HG02973 (cell line): Measurements from ENCODE around the gene RILPL2.
"Not testable (repeated sequence)": the region's sequence is repeated elsewhere in the genome, so short reads cannot be mapped to it uniquely, and the experiment has no call there.

Experiments used
- ATAC-seq: cut with Tn5 transposase; IDR thresholded peaks from one replicate; pipeline ENCODE4 v1.9.1; 2021; ENCODE audit warnings: moderate library complexity; ENCODE audit not compliant: unreplicated experiment

RILPL2 gene

DNA sequence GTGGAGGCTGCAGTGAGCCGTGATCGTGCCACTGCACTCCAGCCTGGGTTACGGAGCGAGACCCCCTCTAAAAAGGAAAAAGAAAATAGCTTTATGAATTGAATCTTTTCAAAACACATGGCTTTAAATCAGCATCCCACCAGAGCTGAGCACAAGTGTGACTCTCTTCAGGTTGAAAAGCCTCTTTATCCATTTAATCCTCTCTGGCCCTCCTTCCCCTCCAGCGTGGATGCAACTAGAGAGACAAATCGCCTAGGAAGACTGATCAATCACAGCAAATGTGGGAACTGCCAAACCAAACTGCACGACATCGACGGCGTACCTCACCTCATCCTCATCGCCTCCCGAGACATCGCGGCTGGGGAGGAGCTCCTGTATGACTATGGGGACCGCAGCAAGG, 29.2 kb downstream of the RILPL2 start:
- not testable (repeated sequence) for ATAC-seq

DNA sequence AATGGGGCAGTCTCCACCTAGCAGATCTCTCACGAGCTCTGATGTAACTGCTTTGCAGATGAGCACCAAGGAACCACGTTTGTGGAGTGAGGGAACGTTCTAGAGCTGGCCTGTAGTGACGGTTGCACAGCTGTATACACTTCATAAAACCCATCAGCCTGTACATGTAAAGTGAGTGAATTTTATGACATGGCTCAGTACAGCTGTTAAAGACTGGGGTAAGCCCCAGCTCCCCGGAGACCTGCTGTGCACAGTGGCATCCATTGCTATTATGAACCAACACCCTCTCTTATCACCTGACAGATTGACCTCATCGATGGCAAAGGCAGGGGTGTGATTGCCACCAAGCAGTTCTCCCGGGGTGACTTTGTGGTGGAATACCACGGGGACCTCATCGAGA, 31.9 kb downstream of the RILPL2 start:
- no peak for ATAC-seq

DNA sequence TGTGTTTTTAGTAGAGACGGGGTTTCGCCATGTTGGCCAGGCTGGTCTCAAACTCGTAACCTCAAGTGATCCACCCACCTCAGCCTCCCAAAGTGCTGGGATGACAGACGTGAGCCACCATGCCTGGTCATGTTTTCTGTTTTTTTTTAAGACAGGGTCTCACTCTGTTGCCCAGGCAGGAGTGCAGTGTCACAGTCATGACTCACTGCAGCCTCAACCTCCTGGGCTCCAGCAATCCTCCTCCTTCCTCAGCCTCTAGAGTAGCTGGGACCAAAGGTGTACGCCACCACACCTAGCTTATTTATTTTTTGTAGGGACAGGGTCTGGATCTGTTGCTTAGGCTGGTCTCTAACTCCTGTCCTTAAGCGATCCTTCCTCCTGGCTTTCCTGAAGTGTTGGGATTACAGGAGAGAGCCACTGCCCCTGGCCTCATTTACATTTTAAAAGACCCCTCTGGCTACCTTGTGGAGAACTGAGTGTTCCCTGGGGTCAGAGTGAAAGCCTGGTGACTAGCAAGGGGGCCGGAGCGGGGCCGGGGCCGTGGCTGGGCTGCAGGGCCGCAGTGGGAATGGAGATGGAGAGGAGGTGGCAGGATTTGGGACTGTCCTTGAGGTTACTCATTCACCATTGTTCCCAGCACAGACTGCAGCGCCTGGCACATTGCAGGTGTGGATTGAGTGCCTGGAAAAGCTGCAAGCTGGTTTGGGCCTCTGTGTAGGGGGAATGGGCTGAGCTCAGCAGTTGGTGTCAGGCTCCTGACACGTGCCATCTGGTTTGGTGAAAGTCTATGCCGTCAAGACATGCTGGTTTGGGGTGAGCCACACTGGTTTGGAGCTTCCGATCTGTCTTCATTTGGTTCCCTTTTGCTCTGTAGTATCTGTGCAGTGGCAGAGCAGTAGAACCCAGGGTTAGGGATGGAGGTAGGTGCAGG, 34.5 kb downstream of the RILPL2 start:
- ATAC-seq: no peak

DNA sequence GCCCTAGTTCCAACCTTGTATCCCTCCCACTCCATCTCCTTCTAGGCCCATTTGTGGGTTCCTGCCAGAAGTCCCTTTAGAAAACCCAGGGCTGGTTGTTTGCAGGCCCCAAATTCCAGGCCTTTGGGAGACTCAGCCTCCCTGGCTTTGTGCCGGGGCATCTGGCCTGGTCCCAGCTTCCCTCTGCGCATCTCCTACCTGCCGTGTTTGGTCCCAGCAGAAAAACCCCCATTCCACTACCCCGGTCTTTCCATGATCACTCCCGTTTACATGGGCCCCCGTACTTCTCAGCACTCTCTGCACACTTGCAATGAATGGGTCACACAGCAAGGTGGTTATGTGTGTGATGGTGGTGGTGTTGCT, 37.2 kb downstream of the RILPL2 start:
- ATAC-seq: no peak

DNA sequence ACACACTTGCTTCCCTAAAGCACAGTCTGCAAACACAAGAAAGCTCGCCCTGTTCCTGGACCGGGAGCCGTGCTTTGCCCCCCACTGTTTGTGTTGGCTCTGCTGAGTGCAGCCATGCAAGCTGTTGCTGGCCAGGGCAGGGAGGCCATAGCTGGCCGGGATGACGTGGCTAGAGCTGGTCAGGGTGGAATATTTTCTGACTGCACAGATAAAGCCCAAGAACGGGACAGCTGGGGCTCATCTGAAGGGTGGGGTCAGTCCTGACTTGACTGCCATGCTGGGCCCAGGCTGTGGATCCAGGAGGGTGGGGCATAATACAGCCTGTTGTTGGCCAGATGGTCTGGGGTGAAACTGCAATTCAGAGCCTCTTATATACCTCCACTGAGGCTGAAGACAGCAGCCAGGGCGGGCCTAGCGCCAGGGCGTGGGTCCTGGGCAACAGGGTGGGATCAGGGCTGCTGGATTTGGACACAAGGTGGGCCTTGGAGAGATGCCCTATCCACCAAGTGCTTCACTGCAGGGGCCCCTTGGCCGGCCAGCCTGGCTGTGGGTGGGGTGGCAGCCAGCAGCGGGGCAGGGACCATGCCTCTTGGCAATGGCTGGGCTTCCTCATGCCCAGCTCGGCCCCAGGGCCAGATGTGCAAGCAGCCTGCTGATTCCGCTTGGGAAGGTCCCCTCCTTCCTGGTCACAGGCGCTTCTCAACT, 37.8 kb downstream of the RILPL2 start:
- ATAC-seq: no peak

DNA sequence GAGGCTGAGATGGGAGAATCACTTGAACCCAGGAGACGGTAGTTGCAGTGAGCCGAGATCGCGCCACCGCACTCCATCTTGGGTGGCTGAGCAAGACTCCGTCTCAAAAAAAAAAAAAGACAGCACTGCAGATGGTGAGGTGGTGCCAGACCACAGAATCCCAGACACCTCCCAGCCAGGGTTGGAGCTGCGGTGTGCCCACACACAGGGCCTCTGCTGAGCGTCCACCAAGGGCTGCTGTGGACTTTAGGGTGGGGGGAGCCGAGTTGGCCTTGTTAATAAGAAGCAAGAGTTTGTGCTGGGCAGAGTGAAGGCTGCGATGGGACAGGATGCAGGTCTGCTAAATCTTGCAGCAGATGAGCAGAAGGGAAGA, 38.3 kb downstream of the RILPL2 start:
- ATAC-seq: no peak

DNA sequence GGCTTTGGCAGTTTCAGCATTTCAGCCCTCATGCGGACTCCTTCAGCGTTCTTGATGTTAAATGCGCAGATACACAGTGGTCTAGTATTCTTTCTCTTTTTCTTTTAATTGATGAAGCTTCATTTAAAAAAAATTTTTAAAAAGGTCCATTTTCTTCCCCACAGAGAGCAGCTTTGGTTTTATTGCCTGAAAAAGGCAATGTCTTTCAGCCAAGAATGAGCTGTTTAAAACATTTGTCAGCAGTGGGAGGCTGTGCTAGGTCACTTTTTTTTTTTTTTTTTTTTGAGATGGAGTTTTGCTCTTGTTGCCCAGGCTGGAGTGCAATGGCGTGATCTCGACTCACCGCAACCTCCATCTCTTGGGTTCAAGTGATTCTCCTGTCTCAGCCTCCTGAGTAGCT, 39.1 kb downstream of the RILPL2 start:
- no peak for ATAC-seq

DNA sequence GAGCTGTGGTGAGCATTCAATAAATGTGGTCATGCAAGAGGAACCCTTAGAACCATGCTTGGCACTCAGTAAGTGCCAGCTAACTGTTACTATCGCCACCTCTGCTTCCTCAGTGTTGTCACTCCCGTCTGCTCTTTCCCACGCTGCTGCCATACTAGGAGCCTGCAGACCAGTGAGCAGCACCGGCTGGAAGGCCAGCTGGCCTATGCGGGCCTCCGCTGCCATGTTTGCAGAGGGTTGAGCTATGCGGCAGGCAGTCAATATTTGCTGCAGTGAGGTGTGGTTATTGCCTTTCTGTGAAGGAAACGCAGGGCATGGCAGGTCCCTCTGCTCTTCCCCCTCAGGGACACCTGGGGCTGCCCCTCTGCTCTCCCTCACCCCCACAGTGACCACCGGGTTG, 39.5 kb downstream of the RILPL2 start:
- no peak for ATAC-seq

DNA sequence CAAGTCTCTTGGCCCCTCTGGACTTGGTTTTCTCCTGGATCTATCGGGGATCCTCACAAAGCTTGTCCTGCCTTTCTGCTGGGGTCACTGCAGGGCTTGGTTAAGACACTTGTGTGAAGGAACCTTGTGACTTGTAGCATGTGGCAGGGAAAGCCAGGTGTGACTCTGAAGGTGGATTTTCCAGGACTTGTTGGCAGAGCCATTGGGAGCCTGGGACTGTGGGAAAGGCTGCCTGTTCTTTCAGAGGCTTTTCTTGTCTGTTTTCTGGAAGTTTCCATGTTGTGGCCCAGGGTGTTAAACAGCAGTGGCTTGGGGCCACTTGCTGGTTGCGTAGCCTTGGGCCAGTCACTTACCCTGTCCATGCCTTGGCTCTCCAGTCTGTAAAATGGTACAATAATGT, 39.9 kb downstream of the RILPL2 start:
- ATAC-seq: no peak

DNA sequence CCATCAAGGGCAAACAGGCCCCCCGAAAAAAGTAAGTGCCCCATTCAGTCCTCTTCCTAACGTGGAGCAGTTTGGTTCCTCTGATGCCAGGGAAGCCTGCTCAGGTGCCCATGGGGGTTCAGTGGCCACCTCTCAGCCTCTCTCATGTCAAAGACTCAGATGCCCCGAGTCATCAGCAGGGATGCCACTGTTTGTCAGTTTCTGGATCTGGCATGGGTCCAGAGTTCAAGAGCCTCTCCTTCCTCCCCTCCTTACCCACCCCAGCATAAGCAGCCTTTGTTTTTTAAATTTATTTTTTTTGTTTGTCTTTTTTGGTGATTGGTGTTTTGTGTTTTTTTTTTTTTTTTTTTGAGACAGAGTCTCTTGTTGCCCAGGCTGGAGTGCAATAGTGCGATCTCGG, 41.2 kb downstream of the RILPL2 start:
- no peak for ATAC-seq

DNA sequence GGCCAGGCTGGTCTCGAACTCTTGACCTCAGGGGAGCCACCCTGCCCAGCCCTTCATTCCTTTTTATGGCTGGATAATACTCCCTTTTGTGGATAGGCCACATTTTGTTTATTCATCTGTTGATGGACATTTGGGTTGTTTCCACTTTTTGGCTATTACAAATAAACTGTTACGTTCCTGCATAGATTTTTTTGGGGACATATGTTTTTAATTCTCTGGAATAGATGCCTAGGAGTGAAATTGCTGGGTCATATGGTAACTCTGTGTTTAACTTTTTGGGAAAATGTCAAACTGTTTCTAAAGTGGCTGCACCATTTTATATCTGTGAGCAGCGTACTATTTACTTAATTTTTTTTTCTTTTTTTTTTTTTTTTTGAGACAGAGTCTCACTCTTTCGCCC, 42.7 kb downstream of the RILPL2 start:
- ATAC-seq: no peak

DNA sequence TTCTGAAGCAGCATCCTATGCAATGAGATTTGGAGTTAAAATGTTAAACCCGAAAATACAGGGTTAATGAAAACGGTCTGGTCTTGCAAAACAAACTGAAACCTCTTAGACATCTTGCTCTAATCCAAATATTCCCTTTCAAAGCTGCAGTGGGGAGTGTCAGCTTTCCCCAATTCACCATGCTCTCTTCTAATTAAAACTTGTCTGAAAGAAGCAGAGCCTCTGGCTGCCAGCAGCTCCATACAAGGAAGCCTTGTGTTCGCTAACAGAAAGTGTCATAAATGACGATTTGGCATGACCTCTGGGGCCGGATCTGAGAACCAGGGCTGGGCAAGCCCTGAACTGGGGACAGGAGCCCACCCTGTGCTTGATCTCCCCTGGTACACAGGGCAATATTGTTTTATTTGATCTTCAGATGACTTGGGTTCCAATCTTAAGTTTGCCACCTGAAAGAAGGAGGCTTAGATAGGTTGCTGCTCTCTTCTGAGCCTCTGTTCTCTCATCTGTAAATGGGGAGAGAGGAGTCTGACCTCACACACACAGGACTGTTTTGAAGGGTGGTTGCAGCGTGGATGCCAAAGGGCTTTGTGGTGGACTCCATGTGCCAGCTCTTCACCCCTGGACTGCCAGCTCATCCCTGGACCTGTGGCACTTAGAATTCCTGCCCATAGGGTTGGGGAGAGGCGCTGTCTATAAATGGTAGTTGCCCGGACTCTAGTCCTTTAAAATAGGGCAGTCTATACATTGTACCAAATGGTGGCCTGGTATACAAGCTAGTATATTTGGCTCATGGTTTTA, 44.7 kb downstream of the RILPL2 start:
- ATAC-seq: no peak

DNA sequence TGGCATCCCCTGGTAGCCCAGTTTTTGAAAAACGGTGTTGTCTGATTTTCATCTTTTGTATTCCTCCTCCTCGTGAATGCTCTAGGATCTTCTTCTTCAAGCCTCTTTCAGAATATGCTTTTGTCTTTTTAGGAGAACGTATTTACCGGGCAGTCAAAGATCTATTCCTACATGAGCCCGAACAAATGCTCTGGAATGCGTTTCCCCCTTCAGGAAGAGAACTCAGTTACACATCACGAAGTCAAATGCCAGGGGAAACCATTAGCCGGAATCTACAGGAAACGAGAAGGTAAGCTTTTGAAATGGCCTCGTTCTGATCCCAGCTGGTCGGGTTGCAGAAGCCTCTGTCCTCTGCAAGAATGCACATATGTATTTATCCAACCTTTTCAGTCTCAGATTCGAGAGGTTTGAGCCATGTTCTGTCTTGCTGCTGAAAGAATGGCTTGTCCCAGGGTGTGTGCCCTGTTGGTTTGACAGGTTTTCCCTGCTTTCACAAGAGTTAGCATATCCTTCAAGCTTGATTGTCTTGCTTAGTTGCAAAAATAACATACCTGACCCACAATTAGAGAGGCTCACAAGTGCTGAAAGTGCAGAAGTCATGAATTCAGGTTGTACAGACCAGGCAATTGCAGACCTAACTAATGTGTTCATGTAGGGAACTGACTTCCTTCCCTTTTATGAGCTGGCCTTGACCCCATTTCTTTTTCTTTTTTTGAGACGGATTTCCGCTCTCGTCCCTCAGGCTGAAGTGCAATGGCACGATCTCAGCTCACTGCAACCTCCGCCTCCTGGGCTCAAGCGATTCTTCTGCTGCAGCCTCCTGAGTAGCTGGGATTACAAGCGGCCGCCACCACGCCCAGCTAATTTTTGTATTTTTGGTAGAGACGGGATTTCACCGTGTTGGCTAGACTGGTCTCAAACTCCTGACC, 45.7 kb downstream of the RILPL2 start:
- ATAC-seq: no peak

DNA sequence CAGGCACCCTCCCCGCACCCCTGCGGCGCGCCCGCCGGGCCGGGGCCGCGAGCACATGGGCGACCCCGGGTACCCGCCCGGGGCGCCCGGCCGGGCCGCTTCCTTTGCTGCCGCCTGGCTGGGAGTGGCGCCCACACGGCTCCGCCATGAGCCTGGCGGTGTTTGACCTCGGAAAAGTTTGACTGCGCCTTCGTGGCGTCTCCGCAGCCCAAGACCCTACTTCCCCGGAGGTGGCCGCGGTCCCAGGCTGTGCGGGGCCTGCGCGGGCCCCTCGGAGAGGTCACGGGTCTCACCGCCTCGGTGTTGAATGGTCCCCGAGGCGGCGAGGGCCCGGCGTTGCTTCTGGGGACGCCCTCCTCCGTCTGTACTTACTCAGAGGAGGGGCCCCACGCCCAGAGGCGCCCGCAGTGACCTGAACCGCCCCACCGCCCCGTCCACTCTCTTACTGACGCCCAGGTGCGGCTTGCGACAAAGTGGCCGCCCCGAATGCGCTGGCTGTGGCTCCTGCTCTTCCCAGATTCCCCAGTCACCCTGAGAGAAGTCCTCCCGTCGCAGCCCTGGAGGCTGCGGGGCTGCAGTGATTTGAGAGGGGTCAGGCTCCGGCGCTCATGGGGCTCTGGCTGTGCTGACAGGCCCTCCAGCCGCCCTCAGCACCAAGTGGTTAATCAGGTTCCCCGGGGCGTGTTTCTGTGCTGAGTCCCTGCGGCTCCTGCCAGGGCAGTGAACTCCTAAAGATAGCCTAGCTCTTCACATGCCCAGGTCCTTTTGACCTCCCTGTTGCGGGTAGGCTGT, 46.7 kb downstream of the RILPL2 start:
- ATAC-seq: no peak

DNA sequence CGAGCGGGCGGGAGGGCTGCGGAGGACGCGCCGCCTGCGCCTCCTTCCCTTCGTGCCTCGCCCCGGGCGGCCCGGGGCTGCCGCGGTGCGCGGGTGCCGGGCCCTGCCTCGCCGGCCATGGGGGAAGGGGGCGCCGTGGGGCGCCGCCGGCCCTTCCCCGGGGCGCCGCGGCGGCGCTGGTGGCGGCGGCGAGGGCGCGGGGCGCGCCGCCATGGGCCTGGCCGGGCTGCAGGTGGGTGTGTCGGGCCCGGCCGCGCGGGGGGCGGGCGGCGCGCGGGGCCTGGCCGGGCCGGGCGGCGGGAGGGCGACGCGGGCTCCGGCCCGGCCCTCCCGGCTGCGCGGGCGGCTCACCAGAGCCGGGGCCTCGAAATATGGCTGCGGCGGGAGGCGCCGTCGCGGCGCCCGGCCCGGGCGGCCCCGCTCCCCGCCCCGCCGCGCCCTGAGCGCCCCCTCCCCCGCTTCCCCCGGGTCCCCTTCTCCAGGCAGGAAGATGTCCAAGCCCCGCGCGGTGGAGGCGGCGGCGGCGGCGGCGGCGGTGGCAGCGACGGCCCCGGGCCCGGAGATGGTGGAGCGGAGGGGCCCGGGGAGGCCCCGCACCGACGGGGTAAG, 47.4 kb downstream of the RILPL2 start:
- ATAC-seq: no peak

DNA sequence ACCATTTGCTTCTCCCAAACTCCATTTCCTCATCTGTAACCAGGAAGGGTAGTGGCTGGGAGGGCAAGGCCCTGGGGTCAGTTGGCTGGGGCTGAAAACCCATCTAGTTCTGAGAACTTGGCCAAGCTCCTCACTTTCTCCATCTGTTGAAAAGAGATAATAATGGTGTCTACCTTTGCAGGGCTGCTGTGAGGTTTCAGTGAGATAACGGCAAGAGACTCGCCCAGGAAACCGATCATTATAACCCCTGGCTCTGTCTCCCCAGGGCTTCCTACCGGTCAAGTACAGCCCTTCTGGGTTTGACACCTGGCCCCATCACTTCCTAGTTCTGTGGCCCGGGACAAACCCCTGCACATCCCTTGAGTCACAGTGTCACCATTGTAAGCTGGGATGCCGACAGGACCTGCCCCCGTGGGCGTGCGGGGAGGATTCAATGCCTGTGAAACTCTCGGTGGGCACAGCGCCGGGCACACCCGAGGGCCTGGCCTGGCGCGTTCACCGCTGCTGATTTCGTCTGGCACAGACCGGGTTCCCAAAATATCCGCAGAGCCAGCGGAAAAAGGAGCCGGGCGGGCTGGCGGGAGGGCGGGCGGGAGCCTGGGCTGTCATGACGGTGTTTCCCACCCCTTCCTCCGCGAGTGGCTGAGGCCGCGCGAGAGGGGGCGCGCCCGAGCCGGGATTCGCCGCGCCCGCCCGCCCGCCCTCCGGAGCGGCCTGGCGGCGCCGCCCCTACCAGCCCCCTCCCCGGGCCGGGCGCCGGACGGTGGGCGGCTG, 48.1 kb downstream of the RILPL2 start:
- ATAC-seq: peak; percentile 34

DNA sequence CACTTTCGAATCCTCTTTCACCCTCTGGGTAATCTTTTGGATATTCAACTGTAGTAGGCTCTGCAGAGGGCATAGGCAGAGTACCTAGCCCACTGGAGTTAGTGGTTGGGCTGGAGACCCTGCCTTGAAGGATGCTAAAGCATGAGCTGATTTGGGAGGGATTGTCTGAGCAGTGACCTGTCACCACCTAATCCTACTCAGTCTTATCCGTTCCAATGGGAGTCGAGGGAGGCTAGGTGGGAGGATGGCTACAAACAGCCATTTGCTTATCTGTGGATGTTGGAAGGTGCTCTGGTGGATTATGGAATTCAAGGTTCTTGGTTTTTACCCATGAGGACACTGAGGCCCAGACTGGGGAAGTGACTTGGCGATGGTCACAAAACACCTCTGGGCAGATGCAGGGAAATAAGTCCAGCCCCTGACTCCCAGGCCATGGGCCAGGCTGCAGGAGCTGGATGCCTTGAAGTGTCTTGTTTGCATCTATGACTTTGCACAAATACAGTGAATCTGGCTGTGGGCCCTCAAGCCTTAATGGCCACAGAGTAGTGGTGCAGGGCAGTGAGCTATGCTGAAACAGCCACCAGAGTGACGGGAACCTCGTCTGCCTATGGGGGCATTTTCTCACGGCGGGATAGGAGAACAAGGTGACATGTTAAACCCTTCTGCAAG, 48.8 kb downstream of the RILPL2 start:
- no peak for ATAC-seq

DNA sequence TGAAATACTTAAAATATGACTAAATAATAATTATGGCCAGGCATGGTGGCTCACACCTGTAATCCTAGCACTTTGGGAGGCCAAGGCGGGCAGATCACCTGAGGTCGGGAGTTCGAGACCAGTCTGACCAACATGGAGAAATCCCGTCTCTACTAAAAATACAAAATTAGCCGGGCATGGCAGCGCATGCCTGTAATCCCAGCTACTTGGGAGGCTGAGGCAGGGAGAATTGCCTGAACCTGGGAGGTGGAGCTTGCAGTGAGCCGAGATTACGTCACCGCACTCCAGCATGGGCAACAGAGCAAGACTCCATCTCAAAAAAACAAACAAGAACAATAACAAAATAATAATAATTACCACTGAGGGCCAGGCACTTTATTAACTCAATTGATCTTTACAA, 50.9 kb downstream of the RILPL2 start:
- ATAC-seq: not testable (repeated sequence)
